ENCODE data around the gene CERT1.

CERT1 gene

GRCh38 chr5:75355236-75355635, 156.2 kb downstream of the CERT1 start:
- TF ChIP-seq, protein P1, sequence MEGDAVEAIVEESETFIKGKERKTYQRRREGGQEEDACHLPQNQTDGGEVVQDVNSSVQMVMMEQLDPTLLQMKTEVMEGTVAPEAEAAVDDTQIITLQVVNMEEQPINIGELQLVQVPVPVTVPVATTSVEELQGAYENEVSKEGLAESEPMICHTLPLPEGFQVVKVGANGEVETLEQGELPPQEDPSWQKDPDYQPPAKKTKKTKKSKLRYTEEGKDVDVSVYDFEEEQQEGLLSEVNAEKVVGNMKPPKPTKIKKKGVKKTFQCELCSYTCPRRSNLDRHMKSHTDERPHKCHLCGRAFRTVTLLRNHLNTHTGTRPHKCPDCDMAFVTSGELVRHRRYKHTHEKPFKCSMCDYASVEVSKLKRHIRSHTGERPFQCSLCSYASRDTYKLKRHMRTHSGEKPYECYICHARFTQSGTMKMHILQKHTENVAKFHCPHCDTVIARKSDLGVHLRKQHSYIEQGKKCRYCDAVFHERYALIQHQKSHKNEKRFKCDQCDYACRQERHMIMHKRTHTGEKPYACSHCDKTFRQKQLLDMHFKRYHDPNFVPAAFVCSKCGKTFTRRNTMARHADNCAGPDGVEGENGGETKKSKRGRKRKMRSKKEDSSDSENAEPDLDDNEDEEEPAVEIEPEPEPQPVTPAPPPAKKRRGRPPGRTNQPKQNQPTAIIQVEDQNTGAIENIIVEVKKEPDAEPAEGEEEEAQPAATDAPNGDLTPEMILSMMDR (conservative IDR thresholded peaks at IDR 0.05) = no peak
- H3K27ac ChIP-seq = no peak overlapping the region

DNA sequence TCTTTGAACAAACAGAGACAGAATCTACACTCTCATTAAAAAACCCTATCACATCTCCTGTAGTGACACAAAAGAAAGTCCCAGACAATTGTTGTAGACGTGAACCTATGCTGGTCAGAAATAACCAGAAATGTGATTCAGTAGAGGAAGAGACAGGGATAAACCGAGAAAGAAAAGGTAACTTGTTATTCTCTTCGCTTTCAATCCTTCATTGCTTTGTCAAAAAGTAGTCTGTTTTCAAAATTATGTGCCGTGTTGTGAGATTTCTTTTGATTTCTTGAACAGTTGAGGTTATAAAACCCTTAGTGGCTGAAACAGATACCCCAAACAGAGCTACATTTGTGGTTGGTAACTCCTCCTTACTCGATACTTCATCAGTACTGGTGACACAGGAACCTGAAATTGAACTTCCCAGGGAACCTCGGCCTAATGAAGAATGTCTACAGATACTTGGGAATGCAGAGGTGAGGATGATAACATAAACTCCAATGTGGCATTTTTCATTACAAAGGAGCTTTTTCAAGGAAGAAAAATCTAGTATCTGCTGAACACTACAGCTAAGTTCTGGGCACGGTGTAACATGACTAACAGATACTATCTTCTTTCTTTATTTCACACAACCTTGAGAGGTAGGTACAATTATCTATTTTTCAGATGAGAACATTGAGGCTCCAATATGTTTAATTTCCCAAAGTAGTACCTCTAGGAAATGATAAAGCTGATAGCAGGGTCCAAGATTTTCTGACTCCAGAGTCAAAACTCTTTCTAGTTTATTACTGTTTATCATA, 160.1 kb downstream of the CERT1 start:
- no peak overlapping the region for H3K27ac ChIP-seq
- TF ChIP-seq, protein P1 (conservative IDR thresholded peaks at IDR 0.05) = no peak

DNA sequence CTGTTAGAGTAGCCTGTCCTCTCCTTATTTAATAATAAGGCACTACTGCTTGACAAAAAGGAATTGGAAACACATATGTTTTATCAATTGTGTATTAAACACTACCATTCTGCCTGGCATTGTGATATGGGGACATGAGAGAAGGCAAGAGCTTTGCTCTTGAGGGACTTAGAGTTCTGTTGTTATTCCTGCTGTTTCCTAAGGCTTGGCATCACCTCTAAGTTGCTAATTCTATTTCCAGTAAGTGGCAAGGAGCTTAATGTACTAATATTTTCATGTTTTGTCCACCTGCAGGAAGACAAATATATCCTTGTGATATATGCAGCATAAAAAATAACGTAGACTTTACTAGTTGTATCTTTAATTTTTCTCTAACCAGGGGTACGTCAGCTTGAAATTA, 161.8 kb downstream of the CERT1 start:
- TF ChIP-seq, protein P1 (conservative IDR thresholded peaks at IDR 0.05) = no peak
- no peak overlapping the region for H3K27ac ChIP-seq

DNA sequence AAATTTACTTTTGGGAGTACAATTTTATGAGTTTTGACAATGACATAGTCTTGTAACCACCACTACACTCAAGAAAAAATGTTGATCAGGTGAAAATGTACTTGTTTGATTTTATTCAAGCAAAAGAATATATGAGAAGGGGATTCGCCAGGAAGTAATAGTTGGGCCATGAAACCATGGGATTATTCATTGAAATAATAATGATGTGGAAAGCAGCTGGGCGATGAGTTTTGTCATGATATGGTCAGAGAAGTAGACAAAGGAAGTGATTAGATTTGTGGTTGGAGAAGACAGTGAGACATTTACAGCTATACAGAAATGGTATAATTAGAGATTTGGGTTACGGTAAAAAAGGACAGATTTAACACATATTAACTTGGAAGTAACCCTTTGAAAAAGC, 163.2 kb downstream of the CERT1 start:
- TF ChIP-seq, protein P1 (conservative IDR thresholded peaks at IDR 0.05) = no peak
- H3K27ac ChIP-seq = no peak overlapping the region

DNA sequence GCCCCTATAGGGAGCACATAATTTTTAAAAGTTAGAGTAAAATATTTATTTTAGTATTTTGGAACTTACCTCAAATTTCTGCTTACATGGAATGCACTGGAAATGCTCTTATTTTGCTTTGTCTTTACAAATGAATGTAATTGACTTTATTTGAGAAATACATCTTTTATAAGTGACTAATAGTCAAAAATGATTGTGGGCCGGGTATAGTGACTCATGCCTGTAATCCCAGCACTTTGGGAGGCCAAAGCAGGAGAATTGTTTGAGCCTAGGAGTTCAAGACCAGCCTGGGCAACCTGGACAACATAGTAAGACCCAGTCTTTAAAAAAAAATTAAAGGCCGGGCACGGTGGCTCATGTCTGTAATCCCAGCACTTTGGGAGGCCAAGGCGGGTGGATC, 168.6 kb downstream of the CERT1 start:
- TF ChIP-seq, protein P1 (conservative IDR thresholded peaks at IDR 0.05) = no peak
- H3K27ac ChIP-seq = no peak overlapping the region; the same call in 1 of the 2 replicates

DNA sequence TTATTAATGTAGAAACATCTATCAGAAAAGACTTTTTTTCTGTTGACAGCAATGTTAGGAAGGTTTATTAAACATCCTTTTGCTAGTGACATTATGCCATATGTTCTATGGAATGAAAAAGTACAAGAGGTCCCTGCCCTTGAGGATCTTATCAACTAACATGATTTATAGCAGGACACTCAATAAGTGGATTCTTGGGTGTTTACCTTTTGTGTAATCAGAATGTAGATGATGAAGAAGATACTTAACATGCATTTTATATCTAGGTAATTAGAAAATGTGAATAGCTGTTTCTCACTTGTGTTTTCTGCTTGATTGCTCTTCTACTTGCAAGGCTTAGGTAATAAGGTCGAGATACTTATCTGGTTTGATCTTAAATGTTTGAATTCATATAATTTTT, 169.5 kb downstream of the CERT1 start:
- TF ChIP-seq, protein P1 (conservative IDR thresholded peaks at IDR 0.05) = no peak
- peak overlapping the region; percentile 14; the same call in 1 of the 2 replicates for H3K27ac ChIP-seq

GRCh38 chr5:75340714-75341478, 170.5 kb downstream of the CERT1 start:
- H3K27ac ChIP-seq = no peak overlapping the region
- TF ChIP-seq, protein P1 (conservative IDR thresholded peaks at IDR 0.05) = no peak

Data from VCaP (cell line).